ENCODE results near the gene PBX3.

Gene PBX3

DNA sequence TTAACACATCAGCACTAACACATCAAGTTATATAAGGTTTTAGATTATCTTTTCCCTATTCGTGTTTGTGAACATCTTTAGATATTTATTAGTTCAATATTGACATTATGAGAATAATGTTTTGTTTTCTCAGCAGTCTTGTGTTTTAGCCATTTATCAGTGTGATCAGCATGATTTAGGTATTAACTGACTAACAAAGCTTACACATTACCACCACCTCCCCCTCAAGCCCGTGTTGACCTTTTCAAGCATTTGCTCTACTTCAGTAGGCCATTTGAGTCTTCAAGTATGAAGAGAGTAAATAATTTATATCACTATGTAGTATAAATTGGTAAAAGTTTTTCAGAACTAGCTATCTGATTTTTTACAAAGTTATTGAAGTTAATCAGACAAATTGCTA is 6.9 kb downstream of the PBX3 start:
- DNase-seq (ENCODE audit: insufficient read length, low spot score) (no peak), FAIRE-seq (peak; percentile 38)
- no peak for TF ChIP-seq POU2F2 (IDR thresholded peaks at IDR 0.05; ENCODE audit: low read depth, low read length)
- TF ChIP-seq PAX5 (IDR thresholded peaks at IDR 0.05; ENCODE audit: insufficient read depth, low read length, severe bottlenecking) = no peak
- no peak for TF ChIP-seq TAF1 (IDR thresholded peaks at IDR 0.05; ENCODE audit: low read depth, low read length)
- no peak for TF ChIP-seq SPI1 (IDR thresholded peaks at IDR 0.05; ENCODE audit: low read depth, low read length)
- TF ChIP-seq POLR2AphosphoS5 (IDR thresholded peaks at IDR 0.05; ENCODE audit: low read depth, low read length) = no peak
- no peak for TF ChIP-seq POLR2A (IDR thresholded peaks at IDR 0.05; ENCODE audit: low read depth, low read length)

DNA sequence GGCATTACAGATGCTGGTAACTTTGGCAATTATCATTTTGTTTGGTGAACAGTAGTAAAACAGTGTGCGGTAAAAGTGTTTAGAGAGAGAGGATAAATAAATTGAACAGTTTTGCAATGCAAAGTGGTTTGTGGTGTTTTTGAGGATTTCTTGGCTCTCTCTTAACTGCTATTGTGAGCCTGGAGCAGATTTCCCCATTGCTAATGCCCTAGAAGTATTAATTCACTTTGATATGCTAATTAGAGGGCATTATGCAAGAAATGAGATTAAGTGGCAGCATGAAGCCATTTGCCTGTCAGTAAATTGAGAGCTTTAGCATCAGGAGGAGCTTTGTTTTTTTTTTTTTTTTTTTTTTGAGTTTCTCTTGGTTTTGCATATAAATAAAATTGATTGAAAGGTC is 8.2 kb downstream of the PBX3 start:
- no peak for DNase-seq (ENCODE audit: insufficient read length, low spot score)
- no peak for FAIRE-seq
- TF ChIP-seq POLR2A (IDR thresholded peaks at IDR 0.05; ENCODE audit: low read depth, low read length) = no peak
- TF ChIP-seq POLR2AphosphoS5 (IDR thresholded peaks at IDR 0.05; ENCODE audit: low read depth, low read length) = no peak
- TF ChIP-seq PAX5 (IDR thresholded peaks at IDR 0.05; ENCODE audit: insufficient read depth, low read length, severe bottlenecking) = no peak
- no peak for TF ChIP-seq TAF1 (IDR thresholded peaks at IDR 0.05; ENCODE audit: low read depth, low read length)
- TF ChIP-seq SPI1 (IDR thresholded peaks at IDR 0.05; ENCODE audit: low read depth, low read length) = no peak
- no peak for TF ChIP-seq POU2F2 (IDR thresholded peaks at IDR 0.05; ENCODE audit: low read depth, low read length)

DNA sequence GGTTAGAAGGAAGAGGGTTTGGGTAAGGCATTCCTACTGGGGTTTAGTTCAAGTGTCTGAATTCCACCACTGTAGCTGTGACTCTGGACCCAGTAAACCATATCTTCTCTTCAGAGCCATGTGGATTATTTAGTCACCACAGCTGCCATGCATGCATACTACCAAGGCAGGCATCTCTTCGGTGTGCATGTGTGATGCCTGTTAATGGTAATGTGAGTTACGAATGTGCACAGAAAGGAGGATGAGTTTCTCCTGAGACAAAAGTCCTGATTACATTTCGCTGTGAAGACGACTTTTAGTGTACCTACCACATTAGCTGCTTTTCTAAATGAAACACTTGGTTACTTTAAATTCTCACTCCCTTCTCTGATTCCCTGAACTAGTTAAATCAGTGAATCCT is 9.3 kb downstream of the PBX3 start:
- peak; percentile 48; the same call in 1 of the 2 replicates for TF ChIP-seq POLR2AphosphoS5 (IDR thresholded peaks at IDR 0.05; ENCODE audit: low read depth, low read length)
- TF ChIP-seq POU2F2 (IDR thresholded peaks at IDR 0.05; ENCODE audit: low read depth, low read length) = no peak
- TF ChIP-seq PAX5 (IDR thresholded peaks at IDR 0.05; ENCODE audit: insufficient read depth, low read length, severe bottlenecking) = no peak
- TF ChIP-seq POLR2A (IDR thresholded peaks at IDR 0.05; ENCODE audit: low read depth, low read length) = 0 out of 2 replicates have a peak, but pooled peaks have one; percentile 44
- TF ChIP-seq TAF1 (IDR thresholded peaks at IDR 0.05; ENCODE audit: low read depth, low read length) = no peak
- TF ChIP-seq SPI1 (IDR thresholded peaks at IDR 0.05; ENCODE audit: low read depth, low read length) = no peak
- FAIRE-seq (peak; percentile 9), DNase-seq (ENCODE audit: insufficient read length, low spot score) (no peak)

DNA sequence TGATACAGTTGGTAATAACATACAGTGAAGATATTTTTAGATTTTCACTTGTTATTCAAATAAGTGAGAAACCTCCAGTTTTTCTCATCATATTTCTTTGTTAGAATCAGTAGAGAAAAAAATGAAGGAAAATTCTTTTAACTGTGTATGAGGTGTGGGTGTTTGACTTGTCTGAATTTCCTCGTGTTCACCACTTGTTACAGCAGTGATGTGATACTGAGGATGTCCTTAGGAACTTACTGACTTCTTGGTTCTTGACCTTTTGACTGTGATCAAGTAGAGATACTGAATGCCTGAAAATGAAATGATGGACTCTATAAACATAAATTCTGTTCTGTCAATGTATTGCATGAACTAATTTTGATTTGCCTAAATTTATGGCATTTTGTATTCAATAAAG is 10.7 kb downstream of the PBX3 start:
- TF ChIP-seq POLR2A (IDR thresholded peaks at IDR 0.05; ENCODE audit: low read depth, low read length) = no peak
- TF ChIP-seq SPI1 (IDR thresholded peaks at IDR 0.05; ENCODE audit: low read depth, low read length) = no peak
- TF ChIP-seq PAX5 (IDR thresholded peaks at IDR 0.05; ENCODE audit: insufficient read depth, low read length, severe bottlenecking) = no peak
- no peak for TF ChIP-seq TAF1 (IDR thresholded peaks at IDR 0.05; ENCODE audit: low read depth, low read length)
- no peak for TF ChIP-seq POU2F2 (IDR thresholded peaks at IDR 0.05; ENCODE audit: low read depth, low read length)
- no peak for TF ChIP-seq POLR2AphosphoS5 (IDR thresholded peaks at IDR 0.05; ENCODE audit: low read depth, low read length)
- peak; percentile 76 for FAIRE-seq
- no peak for DNase-seq (ENCODE audit: insufficient read length, low spot score)

DNA sequence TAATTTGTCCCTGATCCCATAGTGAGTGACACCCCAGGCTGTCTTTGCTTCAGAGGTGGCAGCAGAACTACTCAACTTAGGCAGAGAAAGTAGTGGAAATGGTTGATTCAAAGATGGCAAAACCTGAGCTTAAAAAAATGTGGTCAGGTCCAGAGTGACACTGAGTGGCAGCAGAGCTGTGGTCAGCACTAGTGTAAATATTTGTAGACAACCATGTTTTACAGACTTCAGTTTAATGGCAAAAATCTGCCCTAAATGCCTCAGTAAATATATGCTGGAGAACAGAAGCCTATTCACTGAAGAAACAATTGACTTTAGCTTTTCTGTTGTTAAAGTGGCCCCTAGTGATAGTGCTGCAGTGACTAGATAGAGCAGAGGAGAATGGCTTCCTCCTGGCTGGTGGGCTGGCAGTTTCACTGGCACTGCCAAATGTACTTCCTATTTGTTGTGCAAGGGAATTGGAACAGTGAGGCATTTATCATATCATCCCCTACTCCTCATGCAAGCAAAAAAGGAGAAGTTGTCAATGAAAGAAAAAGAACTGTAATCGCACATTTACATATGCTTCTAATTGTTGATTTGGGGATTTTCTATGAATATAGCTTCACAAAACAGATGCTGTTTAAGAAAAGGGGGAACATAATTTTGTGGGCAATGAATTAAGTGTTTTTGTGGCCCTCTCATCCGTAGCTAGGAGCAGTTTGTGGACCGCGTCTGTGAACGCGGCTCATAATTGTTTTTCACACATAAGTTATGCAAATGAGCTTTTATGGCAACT is 12.0 kb downstream of the PBX3 start:
- DNase-seq (ENCODE audit: insufficient read length, low spot score) (no peak), FAIRE-seq (peak; percentile 86)
- TF ChIP-seq PAX5 (IDR thresholded peaks at IDR 0.05; ENCODE audit: insufficient read depth, low read length, severe bottlenecking) (no peak), SPI1 (IDR thresholded peaks at IDR 0.05; ENCODE audit: low read depth, low read length) (no peak), POU2F2 (IDR thresholded peaks at IDR 0.05; ENCODE audit: low read depth, low read length) (no peak), POLR2AphosphoS5 (IDR thresholded peaks at IDR 0.05; ENCODE audit: low read depth, low read length) (no peak), TAF1 (IDR thresholded peaks at IDR 0.05; ENCODE audit: low read depth, low read length) (no peak), POLR2A (IDR thresholded peaks at IDR 0.05; ENCODE audit: low read depth, low read length) (no peak)

DNA sequence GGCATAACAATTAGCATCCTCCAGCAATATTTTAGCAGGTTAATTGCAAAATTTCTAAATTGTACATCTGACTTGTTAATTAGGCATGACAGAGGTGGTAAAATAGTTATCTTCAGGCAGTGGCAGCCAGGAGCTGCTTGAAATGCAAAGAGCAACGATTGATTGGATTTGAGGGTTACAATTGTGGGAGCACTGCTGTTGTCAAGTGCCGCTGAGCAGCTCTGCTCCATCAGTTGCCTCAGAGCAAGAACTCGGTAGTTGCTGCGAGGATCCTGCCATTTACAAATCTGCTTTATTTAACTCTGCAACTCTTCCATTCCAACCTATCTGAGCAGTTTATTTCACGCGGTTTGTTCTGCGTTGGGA is 12.6 kb downstream of the PBX3 start:
- TF ChIP-seq POLR2A (IDR thresholded peaks at IDR 0.05; ENCODE audit: low read depth, low read length) (no peak), POLR2AphosphoS5 (IDR thresholded peaks at IDR 0.05; ENCODE audit: low read depth, low read length) (peak; percentile 46; the same call in 1 of the 2 replicates)
- FAIRE-seq (no peak), DNase-seq (ENCODE audit: insufficient read length, low spot score) (no peak)

DNA sequence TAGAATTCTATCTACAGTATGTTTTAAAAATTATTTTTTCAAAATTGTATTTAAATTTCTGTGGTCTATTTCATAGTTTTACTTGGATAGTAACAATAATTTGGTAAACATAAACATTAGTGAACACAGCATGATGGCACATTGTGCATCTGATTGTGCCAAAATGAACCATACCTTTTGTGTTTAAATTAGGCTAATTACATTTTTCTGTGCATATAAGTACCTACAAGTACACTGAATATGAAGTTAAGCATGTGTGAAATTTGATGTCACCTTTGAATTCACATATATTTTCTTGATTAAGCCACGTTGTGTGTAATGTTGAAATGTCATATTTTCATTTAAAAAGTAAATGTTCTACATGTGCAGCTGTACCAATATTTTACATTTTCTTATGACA is 13.4 kb downstream of the PBX3 start:
- FAIRE-seq = peak; percentile 9
- TF ChIP-seq SPI1 (IDR thresholded peaks at IDR 0.05; ENCODE audit: low read depth, low read length) (no peak), PAX5 (IDR thresholded peaks at IDR 0.05; ENCODE audit: insufficient read depth, low read length, severe bottlenecking) (no peak), POLR2AphosphoS5 (IDR thresholded peaks at IDR 0.05; ENCODE audit: low read depth, low read length) (no peak), POLR2A (IDR thresholded peaks at IDR 0.05; ENCODE audit: low read depth, low read length) (no peak), TAF1 (IDR thresholded peaks at IDR 0.05; ENCODE audit: low read depth, low read length) (no peak), POU2F2 (IDR thresholded peaks at IDR 0.05; ENCODE audit: low read depth, low read length) (no peak)

DNA sequence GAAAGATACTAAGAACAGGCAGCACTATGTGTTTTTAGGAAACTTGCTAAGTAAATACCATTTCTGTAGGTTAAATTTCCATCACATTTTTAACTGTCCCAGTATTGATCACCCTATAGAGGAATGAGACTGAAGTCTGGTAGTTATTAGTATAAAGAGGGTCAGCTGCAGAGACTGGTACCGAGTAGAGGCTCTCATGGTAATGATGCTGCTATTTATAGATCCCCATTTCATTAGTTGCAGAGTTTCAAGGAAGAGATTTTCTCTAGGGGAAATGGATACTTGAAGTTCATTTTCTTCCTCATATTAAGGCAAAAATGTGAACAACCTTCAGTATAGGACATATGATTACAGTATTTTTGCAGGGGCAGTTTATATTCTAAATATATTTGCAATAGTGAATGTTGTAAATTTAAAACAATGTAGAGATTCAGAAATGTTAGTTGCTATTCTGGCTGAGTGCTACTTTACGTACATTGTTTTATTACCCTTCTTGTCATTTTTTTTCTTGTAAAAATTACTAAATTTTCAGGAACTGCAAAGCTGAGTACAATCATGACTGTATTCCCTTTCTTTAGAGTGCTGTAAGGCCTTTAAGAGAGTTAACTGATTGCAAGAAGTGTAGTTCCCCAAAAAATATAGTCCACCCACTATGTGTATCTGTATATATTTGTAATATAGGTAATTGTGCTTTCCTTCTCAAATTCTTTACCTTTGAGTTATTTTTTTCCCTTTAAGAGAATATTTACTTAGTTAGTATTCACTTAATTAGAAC is 14.7 kb downstream of the PBX3 start:
- TF ChIP-seq PAX5 (IDR thresholded peaks at IDR 0.05; ENCODE audit: insufficient read depth, low read length, severe bottlenecking) = no peak
- no peak for TF ChIP-seq POU2F2 (IDR thresholded peaks at IDR 0.05; ENCODE audit: low read depth, low read length)
- TF ChIP-seq TAF1 (IDR thresholded peaks at IDR 0.05; ENCODE audit: low read depth, low read length) = no peak
- TF ChIP-seq SPI1 (IDR thresholded peaks at IDR 0.05; ENCODE audit: low read depth, low read length) = no peak
- no peak for TF ChIP-seq POLR2AphosphoS5 (IDR thresholded peaks at IDR 0.05; ENCODE audit: low read depth, low read length)
- TF ChIP-seq POLR2A (IDR thresholded peaks at IDR 0.05; ENCODE audit: low read depth, low read length) = no peak
- FAIRE-seq = peak; percentile 40
- no peak for DNase-seq (ENCODE audit: insufficient read length, low spot score)

More for the DNA sequence above, 13.4 kb downstream of the PBX3 start:
- DNase-seq (ENCODE audit: insufficient read length, low spot score) = no peak

DNA sequence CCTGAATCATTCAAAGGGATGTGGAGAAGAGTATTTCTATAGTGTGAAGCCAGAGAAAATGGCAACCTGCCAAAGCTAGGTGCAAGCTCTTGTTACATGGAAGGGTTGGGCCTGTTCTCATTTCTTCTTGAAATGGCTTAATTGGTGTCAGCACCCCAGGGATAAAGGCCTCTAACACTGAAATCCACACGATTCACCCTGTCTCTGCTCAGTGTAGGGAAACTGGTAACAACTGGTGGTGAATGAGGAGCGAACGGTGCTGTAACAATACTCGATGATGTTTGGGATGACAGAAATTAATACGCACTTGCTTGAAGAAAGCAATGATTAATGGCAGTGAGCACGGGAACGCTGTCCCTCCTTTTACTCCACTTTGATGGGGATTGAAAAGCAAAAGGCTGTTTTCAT is 16.2 kb downstream of the PBX3 start:
- FAIRE-seq (peak; percentile 76), DNase-seq (ENCODE audit: insufficient read length, low spot score) (no peak)
- TF ChIP-seq SPI1 (IDR thresholded peaks at IDR 0.05; ENCODE audit: low read depth, low read length) (no peak), POU2F2 (IDR thresholded peaks at IDR 0.05; ENCODE audit: low read depth, low read length) (no peak), POLR2A (IDR thresholded peaks at IDR 0.05; ENCODE audit: low read depth, low read length) (no peak), PAX5 (IDR thresholded peaks at IDR 0.05; ENCODE audit: insufficient read depth, low read length, severe bottlenecking) (no peak), TAF1 (IDR thresholded peaks at IDR 0.05; ENCODE audit: low read depth, low read length) (no peak), POLR2AphosphoS5 (IDR thresholded peaks at IDR 0.05; ENCODE audit: low read depth, low read length) (no peak)
